Keratinocyte (primary cell): ENCODE measurements around the gene PRSS48.

Experiments
- EZH2 ChIP-seq: IDR thresholded peaks from one replicate; pipeline ENCODE4 v1.6.1; 2012; ENCODE audit warnings: inconsistent platforms, mild to moderate bottlenecking, low read length, moderate library complexity
- TF ChIP-seq, protein P1 (sequence below), 3 experiments: IDR thresholded peaks in 1 of 3; conservative IDR thresholded peaks in 1 of 3; optimal IDR thresholded peaks in 1 of 3; 2 replicates in 2 of 3; 3 replicates in 1 of 3; pipeline versions ENCODE3 to v1.5.1; 2011; ENCODE audit warnings: low read length in 3 of 3, mild to moderate bottlenecking in 3 of 3, moderate library complexity in 2 of 3, control low read depth in 1 of 3, inconsistent platforms in 1 of 3; ENCODE audit not compliant: insufficient read depth in 2 of 3; ENCODE audit errors: extremely low read depth in 1 of 3

DNA sequence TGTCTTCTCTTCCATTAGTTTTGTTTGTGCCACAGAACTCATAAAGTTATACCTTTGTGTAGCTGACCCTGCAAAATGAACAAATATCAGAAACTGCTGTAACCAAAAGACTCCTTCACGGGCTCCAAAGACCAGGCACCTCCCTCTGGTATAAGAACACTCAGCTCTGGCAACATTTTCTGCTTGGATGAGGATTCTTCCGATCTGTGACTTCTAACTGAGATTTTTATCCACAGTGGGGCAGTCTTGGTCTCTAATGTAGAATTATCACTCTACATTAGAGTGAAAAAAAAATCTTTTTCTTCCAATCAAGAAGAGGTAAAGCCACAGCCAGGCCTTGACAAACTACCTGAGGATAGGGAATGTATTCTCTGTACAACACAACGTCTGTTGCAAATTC lies 38.5 kb upstream of the PRSS48 start:
- TF ChIP-seq, protein P1, sequence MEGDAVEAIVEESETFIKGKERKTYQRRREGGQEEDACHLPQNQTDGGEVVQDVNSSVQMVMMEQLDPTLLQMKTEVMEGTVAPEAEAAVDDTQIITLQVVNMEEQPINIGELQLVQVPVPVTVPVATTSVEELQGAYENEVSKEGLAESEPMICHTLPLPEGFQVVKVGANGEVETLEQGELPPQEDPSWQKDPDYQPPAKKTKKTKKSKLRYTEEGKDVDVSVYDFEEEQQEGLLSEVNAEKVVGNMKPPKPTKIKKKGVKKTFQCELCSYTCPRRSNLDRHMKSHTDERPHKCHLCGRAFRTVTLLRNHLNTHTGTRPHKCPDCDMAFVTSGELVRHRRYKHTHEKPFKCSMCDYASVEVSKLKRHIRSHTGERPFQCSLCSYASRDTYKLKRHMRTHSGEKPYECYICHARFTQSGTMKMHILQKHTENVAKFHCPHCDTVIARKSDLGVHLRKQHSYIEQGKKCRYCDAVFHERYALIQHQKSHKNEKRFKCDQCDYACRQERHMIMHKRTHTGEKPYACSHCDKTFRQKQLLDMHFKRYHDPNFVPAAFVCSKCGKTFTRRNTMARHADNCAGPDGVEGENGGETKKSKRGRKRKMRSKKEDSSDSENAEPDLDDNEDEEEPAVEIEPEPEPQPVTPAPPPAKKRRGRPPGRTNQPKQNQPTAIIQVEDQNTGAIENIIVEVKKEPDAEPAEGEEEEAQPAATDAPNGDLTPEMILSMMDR (optimal IDR thresholded peaks at IDR 0.05 in 1 of 3, IDR thresholded peaks at IDR 0.05 in 1 of 3, conservative IDR thresholded peaks at IDR 0.05 in 1 of 3; ENCODE audit: extremely low read depth in 1 of 3, insufficient read depth in 2 of 3, low read length in 3 of 3) = no peak
- TF ChIP-seq EZH2 = no peak
